Endothelial cell of umbilical vein (primary cell): Measurements from ENCODE around the gene CACNA1A. TPM values are rescaled to one million over a fixed set of nuclear protein-coding genes. Genes with fewer than 3 reads are reported as not detected.

Source experiments
- BruUV-seq: library from RNA; stranded (reverse); fragments of 400-500 nt; replicated peaks from 2 replicates; lab custom pipeline; 2021; lab: Mats Ljungman, UMichigan
- CTCF ChIA-PET: fragments of 300-600, 350-600 bp; sonication (Branson Sonifier 250); formaldehyde crosslinking; loops from one replicate; lab custom pipeline; 2021; ENCODE audit warnings: antibody characterized with exemption, inconsistent platforms; lab: Charles Lee
- POLR2A ChIA-PET: fragments of 300-600, 350-600 bp; sonication (Branson Sonifier 250); formaldehyde crosslinking; loops from one replicate; lab custom pipeline; 2021; ENCODE audit warnings: antibody characterized with exemption, inconsistent platforms; lab: Charles Lee
- DNase-seq: peaks from one replicate; pipeline ENCODE4 v3.0.0-alpha.2; 2011; ENCODE audit warnings: low read depth, low spot score
- FAIRE-seq: peaks from 2 replicates; lab custom pipeline; 2011; peaks lifted over from hg19 to GRCh38; lab: Jason Lieb, UNC
- H2AFZ ChIP-seq: 2 replicates; pipeline ENCODE4 v1.6.0; 2012; ENCODE audit warnings: low read depth, low read length, control low read depth, inconsistent platforms
- H3K27ac ChIP-seq: 2 replicates; pipeline ENCODE4 v1.5.1; 2011; ENCODE audit warnings: low read depth, mild to moderate bottlenecking, control low read depth, low read length, moderate library complexity; ENCODE audit not compliant: insufficient read depth
- H3K27me3 ChIP-seq, 2 experiments: 2 replicates each; pipeline versions ENCODE4 v1.6.0 to v1.6.1; 2011; ENCODE audit warnings: low read length in 2 of 2, mixed read lengths in 1 of 2; ENCODE audit not compliant: control insufficient read depth in 2 of 2, insufficient read depth in 2 of 2
- H3K36me3 ChIP-seq, 2 experiments: 2 replicates in 1 of 2; 3 replicates in 1 of 2; pipeline ENCODE4 v1.5.1; 2011; ENCODE audit warnings: low read length in 2 of 2, mild to moderate bottlenecking in 1 of 2, moderate library complexity in 1 of 2; ENCODE audit not compliant: control insufficient read depth in 2 of 2, insufficient read depth in 2 of 2; ENCODE audit errors: extremely low read depth in 1 of 2
- H3K4me1 ChIP-seq: 3 replicates; pipeline ENCODE4 v1.5.1; 2011; ENCODE audit warnings: mild to moderate bottlenecking, low read length; ENCODE audit not compliant: control insufficient read depth, insufficient read depth; ENCODE audit errors: extremely low read depth
- H3K4me2 ChIP-seq: 2 replicates; pipeline ENCODE4 v1.6.1; 2011; ENCODE audit warnings: low read length, control low read depth, mixed read lengths; ENCODE audit not compliant: insufficient read depth
- H3K4me3 ChIP-seq, 3 experiments: fragments of 200-600 bp in 1 of 3; sonication (generic), shearing (Covaris generic) in 1 of 3; replicated peaks in 1 of 3; 2 replicates each; pipeline ENCODE4 v1.5.1; 2011 to 2016; ENCODE audit warnings: control low read depth in 3 of 3, low read length in 3 of 3, mild to moderate bottlenecking in 2 of 3, inconsistent platforms in 1 of 3, low read depth in 1 of 3, moderate library complexity in 1 of 3; ENCODE audit not compliant: insufficient read depth in 1 of 3
- H3K79me2 ChIP-seq: 2 replicates; pipeline ENCODE4 v1.6.0; 2012; ENCODE audit warnings: low read length, inconsistent platforms; ENCODE audit not compliant: control insufficient read depth, insufficient read depth
- H3K9ac ChIP-seq: replicated peaks from 2 replicates; pipeline ENCODE3; 2011; ENCODE audit warnings: low read length, control low read depth; ENCODE audit not compliant: insufficient read depth; ENCODE audit errors: extremely low read depth
- H3K9me1 ChIP-seq: replicated peaks from 3 replicates; pipeline ENCODE4 v1.6.0; 2011; ENCODE audit warnings: mild to moderate bottlenecking, low read length; ENCODE audit not compliant: control insufficient read depth, insufficient read depth; ENCODE audit errors: extremely low read depth
- H3K9me3 ChIP-seq: replicated peaks from 2 replicates; pipeline ENCODE4 v1.5.1; 2012; ENCODE audit warnings: low read length, inconsistent platforms; ENCODE audit not compliant: control insufficient read depth, insufficient read depth
- H4K20me1 ChIP-seq: replicated peaks from 2 replicates; pipeline ENCODE3; 2011; ENCODE audit warnings: mild to moderate bottlenecking, low read length; ENCODE audit not compliant: control insufficient read depth, insufficient read depth; ENCODE audit errors: extremely low read depth
- CTCF ChIP-seq, 2 donors: IDR thresholded peaks; 1 replicate in 1 of 2; 2 replicates in 1 of 2; pipeline ENCODE4 v1.5.1; 2011; ENCODE audit warnings: low read length in 2 of 2, mild to moderate bottlenecking in 2 of 2, moderate library complexity in 2 of 2, control low read depth in 1 of 2, inconsistent platforms in 1 of 2, low read depth in 1 of 2; ENCODE audit not compliant: insufficient read depth in 1 of 2; ENCODE audit errors: extremely low read depth in 1 of 2
- EZH2 ChIP-seq: IDR thresholded peaks from 2 replicates; pipeline ENCODE4 v1.6.1; 2012; ENCODE audit warnings: borderline replicate concordance, low read depth, mild to moderate bottlenecking, moderate library complexity, low read length, inconsistent platforms; ENCODE audit not compliant: severe bottlenecking
- FOS ChIP-seq: IDR thresholded peaks from 2 replicates; pipeline ENCODE4 v1.6.1; 2011; ENCODE audit warnings: mild to moderate bottlenecking, low read length, moderate library complexity, borderline replicate concordance; ENCODE audit not compliant: insufficient read depth
- GATA2 ChIP-seq: IDR thresholded peaks from 2 replicates; pipeline ENCODE4 v1.7.0; 2011; ENCODE audit warnings: low read depth, mild to moderate bottlenecking, moderate library complexity, mixed read lengths, low read length; ENCODE audit not compliant: insufficient read length, insufficient read depth
- MAX ChIP-seq: IDR thresholded peaks from 2 replicates; pipeline ENCODE4 v1.6.1; 2011; ENCODE audit not compliant: insufficient read depth, insufficient read length
- MYC ChIP-seq: IDR thresholded peaks from one replicate; pipeline ENCODE4 v1.6.1; 2011; ENCODE audit warnings: mild to moderate bottlenecking, low read depth, low read length
- POLR2A ChIP-seq: IDR thresholded peaks from 2 replicates; pipeline ENCODE4 v1.6.1; 2012; ENCODE audit warnings: low read depth, mild to moderate bottlenecking, control low read depth, low read length
- POLR2AphosphoS5 ChIP-seq: IDR thresholded peaks from 2 replicates; pipeline ENCODE4 v1.6.1; 2012; ENCODE audit warnings: low read depth, mild to moderate bottlenecking, control low read depth, low read length, moderate library complexity; ENCODE audit not compliant: insufficient read depth
- dilution Hi-C: fragments of 300-500 bp; cut with MboI; formaldehyde crosslinking; loops from one replicate; pipeline ENCODE4 v1.15.0; 2019; ENCODE audit warnings: low sequenced_read_pairs; ENCODE audit not compliant: extremely low pct_ligation_motif_present
- intact Hi-C: fragments of 100-400 bp; cut with micrococcal nuclease; formaldehyde crosslinking; loops from one replicate; pipeline ENCODE4 v1.10.0; 2022
- polyA plus RNA-seq, 4 experiments: library from polyadenylated mRNA; depleted of rRNA in 3 of 4; stranded (reverse) in 3 of 4; unstranded in 1 of 4; fragments of >200 nt; gene quantifications; 2 replicates each; pipeline versions ENCODE4 v1.2.1 to v1.2.3, GENCODE V29; 2011 to 2012; ENCODE audit warnings: missing spikeins in 1 of 4
- total RNA-seq: library from RNA; stranded (reverse); gene quantifications from 2 replicates; pipeline ENCODE4 v1.2.3, GENCODE V29; 2021

CACNA1A gene
- total and polyA plus RNA-seq, 2 donors (not counting 3 experiments of a cell fraction or from before 2014, with no cell fraction given), result 0.17 to 0.38 TPM

DNA sequence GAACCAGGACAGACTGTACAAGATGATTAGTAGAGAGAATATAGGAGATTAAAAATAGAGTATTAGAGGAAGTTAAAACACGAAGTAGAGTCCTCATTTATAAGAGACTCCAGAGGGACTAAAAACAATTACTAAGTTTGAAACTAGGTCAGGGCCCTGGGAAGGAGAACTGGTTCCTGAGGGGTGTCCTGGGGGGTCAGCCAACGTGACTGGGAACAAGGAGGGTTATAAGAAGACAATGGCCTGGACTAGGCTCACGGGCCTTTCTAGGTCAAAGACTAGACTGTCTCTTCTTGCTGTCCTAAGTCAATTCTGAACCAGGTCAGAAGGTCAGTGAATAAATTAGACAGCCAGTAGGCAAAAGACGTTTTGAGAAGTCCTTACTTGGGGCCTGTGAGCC lies 190.8 kb downstream of the CACNA1A start:
- no peak for TF ChIP-seq MYC
- TF ChIP-seq POLR2AphosphoS5, result no peak
- no peak for TF ChIP-seq POLR2A
- TF ChIP-seq FOS, result no peak
- no peak for TF ChIP-seq MAX
- TF ChIP-seq CTCF (IDR thresholded peaks at IDR 0.05; ENCODE audit: extremely low read depth in 1 of 2, insufficient read depth in 1 of 2, low read depth in 1 of 2, low read length in 2 of 2), result no peak
- no peak for TF ChIP-seq GATA2
- TF ChIP-seq EZH2, result no peak
- DNase-seq, result no peak
- no peaks in the 10 kb centered on the region for H3K36me3 ChIP-seq
- no peaks in the 10 kb centered on the region for H3K27me3 ChIP-seq
- H3K4me2 ChIP-seq, result no peak overlapping the region
- CTCF ChIA-PET, result no interaction called here
- no peaks in the 10 kb centered on the region for H3K4me1 ChIP-seq
- H3K79me2 ChIP-seq, result no peaks in the 10 kb centered on the region
- BruUV-seq, result no TSS peak
- H4K20me1 ChIP-seq, result no peaks in the 10 kb centered on the region
- intact Hi-C loops, result no loop called here
- FAIRE-seq, result no peak
- no peak overlapping the region for H3K9ac ChIP-seq
- H3K27ac ChIP-seq, result no peak overlapping the region
- no peaks in the 10 kb centered on the region for H3K9me1 ChIP-seq
- POLR2A ChIA-PET, result no interaction called here
- H3K9me3 ChIP-seq, result no peaks in the 10 kb centered on the region
- dilution Hi-C loops, result no loop called here
- H2AFZ ChIP-seq, result no peak overlapping the region
- no peak overlapping the region for H3K4me3 ChIP-seq
